Kidney epithelial cell (primary cell): ENCODE measurements around the gene UBE2E3. TPM values are rescaled to one million over a fixed set of nuclear protein-coding genes. Genes with fewer than 3 reads are reported as not detected.

Source experiments
- DNase-seq: peaks from one replicate; pipeline ENCODE4 v3.0.0-alpha.2; 2010; ENCODE audit warnings: low read depth
- H3K27me3 ChIP-seq: 2 replicates; pipeline ENCODE4 v1.6.0; 2011; ENCODE audit warnings: low read length; ENCODE audit not compliant: control insufficient read depth, insufficient read depth
- H3K36me3 ChIP-seq: 2 replicates; pipeline ENCODE4 v1.5.1; 2011; ENCODE audit warnings: low read length; ENCODE audit not compliant: control insufficient read depth, insufficient read depth
- H3K4me3 ChIP-seq: 2 replicates; pipeline ENCODE4 v1.5.1; 2011; ENCODE audit warnings: low read depth, mild to moderate bottlenecking, control low read depth, low read length
- CTCF ChIP-seq: IDR thresholded peaks from 2 replicates; pipeline ENCODE4 v1.5.1; 2011; ENCODE audit warnings: mild to moderate bottlenecking, moderate library complexity, low read length, control low read depth, inconsistent platforms; ENCODE audit not compliant: insufficient read depth, poor library complexity, severe bottlenecking
- total RNA-seq: library from RNA; depleted of rRNA; stranded (reverse); fragments of >200 nt; gene quantifications from 2 replicates; pipeline ENCODE4 v1.2.3, GENCODE V29; 2015

Gene UBE2E3
- total RNA-seq, 1 donor from 2014 or later: 84.7 TPM

GRCh38 chr2:181005326-181005655 is 24.9 kb downstream of the UBE2E3 start:
- no peak overlapping the region for H3K4me3 ChIP-seq
- DNase-seq: no peak
- H3K27me3 ChIP-seq: no peaks in the 10 kb centered on the region
- H3K36me3 ChIP-seq: no peaks in the 10 kb centered on the region
- TF ChIP-seq CTCF: no peak

- H3K27me3 ChIP-seq: no peaks in the 10 kb centered on the region
- H3K4me3 ChIP-seq: no peak overlapping the region
- no peaks in the 10 kb centered on the region for H3K36me3 ChIP-seq
- DNase-seq: no peak
- no peak for TF ChIP-seq CTCF
Measured at GRCh38 chr2:181005809-181006208, 25.4 kb downstream of the UBE2E3 start.

- Histone ChIP-seq H3K27me3 (no peaks in the 10 kb centered on the region), H3K36me3 (no peaks in the 10 kb centered on the region), H3K4me3 (no peak overlapping the region)
- TF ChIP-seq CTCF: no peak
- no peak for DNase-seq
Measured at GRCh38 chr2:181007086-181007837, 26.9 kb downstream of the UBE2E3 start.

GRCh38 chr2:181008407-181008806 is 28.0 kb downstream of the UBE2E3 start:
- TF ChIP-seq CTCF: no peak
- Histone ChIP-seq H3K4me3 (no peak overlapping the region), H3K27me3 (no peaks in the 10 kb centered on the region), H3K36me3 (no peaks in the 10 kb centered on the region)
- DNase-seq: no peak

GRCh38 chr2:181021199-181021789 is 40.9 kb downstream of the UBE2E3 start:
- H3K36me3 ChIP-seq: no peaks in the 10 kb centered on the region
- no peak overlapping the region for H3K4me3 ChIP-seq
- TF ChIP-seq CTCF: no peak
- no peak for DNase-seq
- H3K27me3 ChIP-seq: no peaks in the 10 kb centered on the region

- Histone ChIP-seq H3K4me3 (no peak overlapping the region), H3K36me3 (no peaks in the 10 kb centered on the region), H3K27me3 (no peaks in the 10 kb centered on the region)
- no peak for TF ChIP-seq CTCF
- no peak for DNase-seq
Measured at GRCh38 chr2:181022652-181023051, 42.2 kb downstream of the UBE2E3 start.
